ENCODE results near the gene KCNC4.

KCNC4 gene

DNA sequence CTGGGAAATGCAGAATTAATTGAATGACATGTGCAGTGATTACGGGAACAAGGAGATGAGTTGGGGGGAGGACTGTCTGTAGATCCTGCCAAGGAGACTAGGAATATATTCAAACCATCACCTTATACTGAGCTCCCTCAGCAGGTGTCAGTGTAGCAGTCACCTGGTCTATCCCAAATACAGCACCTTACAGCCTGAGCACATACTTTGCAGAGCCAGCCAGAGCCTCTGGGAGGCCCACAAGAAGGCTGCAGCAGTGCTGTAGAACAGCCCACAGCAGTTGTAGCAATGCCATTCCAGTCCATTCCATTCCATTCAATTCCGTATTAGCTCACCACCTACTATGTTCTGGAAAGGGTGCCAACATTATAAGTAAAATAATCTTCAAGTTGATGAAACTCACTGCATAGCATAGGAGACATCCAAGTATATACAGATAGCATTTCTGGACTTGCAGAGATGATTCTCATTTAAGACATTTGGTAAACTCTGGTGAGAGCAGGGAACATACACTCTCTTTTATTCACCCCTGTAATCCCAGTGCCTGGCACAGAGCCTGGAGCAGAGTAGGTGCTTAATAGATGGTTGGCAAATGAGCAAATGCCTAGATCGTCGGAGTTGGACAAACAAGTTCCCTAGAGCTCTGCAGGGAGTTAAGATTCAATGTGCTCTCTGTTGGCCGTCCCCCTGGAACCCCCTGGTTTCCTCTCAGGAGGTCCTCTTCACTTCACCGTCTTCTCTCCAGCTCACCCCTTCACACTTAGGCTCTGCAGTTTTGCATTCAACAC lies 44.7 kb downstream of the KCNC4 start:
- DNase-seq (ENCODE audit: low read depth) = no peak

GRCh38 chr1:110255392-110255787 lies 45.3 kb downstream of the KCNC4 start:
- no peak for DNase-seq (ENCODE audit: low read depth)

DNA sequence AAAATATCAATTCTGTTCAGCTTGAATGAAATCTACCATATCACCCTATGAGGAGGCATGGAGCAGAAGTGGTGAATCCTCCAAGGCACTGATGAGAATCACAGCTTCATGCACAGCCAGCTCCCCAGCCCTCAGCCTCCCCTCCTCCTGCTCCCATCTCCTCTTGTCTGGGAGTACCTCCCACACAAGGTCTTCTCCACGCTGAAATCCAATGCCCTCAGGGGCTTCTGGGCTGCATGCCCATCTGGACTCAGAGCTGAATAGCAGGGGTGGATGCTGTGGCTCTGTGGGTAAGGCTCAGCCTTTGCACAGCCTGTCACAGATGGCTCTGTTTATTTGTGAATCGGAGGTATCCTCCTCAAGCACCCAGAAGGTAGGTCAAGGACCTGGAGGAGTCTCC lies 48.6 kb downstream of the KCNC4 start:
- no peak for DNase-seq (ENCODE audit: low read depth)

DNA sequence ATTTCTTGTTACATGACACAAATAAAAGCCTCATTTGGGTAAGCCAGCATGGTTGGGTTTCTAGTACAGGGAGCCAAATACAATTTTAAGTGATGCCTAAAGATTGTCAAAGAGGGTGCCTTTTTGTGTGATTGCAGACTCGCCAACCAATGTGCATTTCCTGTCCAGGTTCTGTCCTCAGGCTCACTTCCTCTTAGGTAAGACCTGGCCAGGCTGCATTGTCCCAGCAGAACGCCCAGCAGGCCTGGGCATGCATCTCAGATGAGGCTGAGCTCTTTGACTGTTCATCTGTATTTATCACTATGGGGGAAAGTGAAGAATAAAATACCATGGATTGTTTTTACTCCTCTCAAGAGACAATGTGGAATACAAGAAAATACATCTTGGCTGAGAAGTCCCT lies 49.7 kb downstream of the KCNC4 start:
- DNase-seq (ENCODE audit: low read depth) = no peak
